ENCODE results near the gene LAMA5.

- no peak for TF ChIP-seq CTCF (IDR thresholded peaks at IDR 0.05 in 4 of 5, conservative IDR thresholded peaks at IDR 0.05 in 1 of 5)
- no peak for TF ChIP-seq POLR2A (IDR thresholded peaks at IDR 0.05)
These were observed 100.8 kb downstream of the LAMA5 start for GRCh38 chr20:62266340-62266739.

All from gastrocnemius medialis (tissue), 4 donors.